MM.1S (cell line): ENCODE measurements around the gene SLC26A6.

Experiments
- EZH2 ChIP-seq: fragments of 300-600 bp; sonication (generic); optimal IDR thresholded peaks from 2 replicates; pipeline ENCODE3; 2017; ENCODE audit warnings: low read depth, mild to moderate bottlenecking, antibody characterized with exemption, low read length, mixed read lengths
- EZH2phosphoT487 ChIP-seq: fragments of 300-600 bp; sonication (generic); IDR thresholded peaks from 2 replicates; pipeline ENCODE4 v1.6.1; 2018; ENCODE audit warnings: antibody characterized with exemption, low read length
- TF ChIP-seq, protein P1 (sequence below): fragments of 300-600 bp; sonication (generic); IDR thresholded peaks from 2 replicates; pipeline ENCODE4 v1.5.1; 2016; ENCODE audit warnings: antibody characterized with exemption, low read length, mixed read lengths

DNA sequence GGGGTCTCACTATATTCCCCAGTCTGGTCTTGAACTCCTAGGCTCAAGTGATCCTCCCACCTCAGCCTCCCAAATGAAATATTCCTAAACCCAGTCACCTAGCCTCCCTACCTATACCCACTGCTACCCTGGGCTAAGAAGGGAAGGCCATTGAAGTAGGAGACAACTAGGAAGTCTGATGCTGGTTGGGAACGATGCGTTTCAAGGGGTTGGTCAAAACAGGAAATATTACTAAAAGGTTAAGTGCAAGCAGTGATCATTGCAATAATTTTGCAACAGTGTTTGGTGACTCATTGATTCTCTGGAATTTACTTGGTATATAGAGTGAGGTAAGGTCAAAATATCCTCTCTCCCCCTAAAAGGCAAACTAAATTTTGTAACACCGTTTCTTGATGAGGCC is 21.2 kb downstream of the SLC26A6 start:
- TF ChIP-seq EZH2 = no peak
- TF ChIP-seq, protein P1, sequence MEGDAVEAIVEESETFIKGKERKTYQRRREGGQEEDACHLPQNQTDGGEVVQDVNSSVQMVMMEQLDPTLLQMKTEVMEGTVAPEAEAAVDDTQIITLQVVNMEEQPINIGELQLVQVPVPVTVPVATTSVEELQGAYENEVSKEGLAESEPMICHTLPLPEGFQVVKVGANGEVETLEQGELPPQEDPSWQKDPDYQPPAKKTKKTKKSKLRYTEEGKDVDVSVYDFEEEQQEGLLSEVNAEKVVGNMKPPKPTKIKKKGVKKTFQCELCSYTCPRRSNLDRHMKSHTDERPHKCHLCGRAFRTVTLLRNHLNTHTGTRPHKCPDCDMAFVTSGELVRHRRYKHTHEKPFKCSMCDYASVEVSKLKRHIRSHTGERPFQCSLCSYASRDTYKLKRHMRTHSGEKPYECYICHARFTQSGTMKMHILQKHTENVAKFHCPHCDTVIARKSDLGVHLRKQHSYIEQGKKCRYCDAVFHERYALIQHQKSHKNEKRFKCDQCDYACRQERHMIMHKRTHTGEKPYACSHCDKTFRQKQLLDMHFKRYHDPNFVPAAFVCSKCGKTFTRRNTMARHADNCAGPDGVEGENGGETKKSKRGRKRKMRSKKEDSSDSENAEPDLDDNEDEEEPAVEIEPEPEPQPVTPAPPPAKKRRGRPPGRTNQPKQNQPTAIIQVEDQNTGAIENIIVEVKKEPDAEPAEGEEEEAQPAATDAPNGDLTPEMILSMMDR = no peak
- no peak for TF ChIP-seq EZH2phosphoT487
